ENCODE measurements around the gene NUDT16L1. TPM values are rescaled to one million over a fixed set of nuclear protein-coding genes. Genes with fewer than 3 reads are reported as not detected.

Gene NUDT16L1
- total RNA-seq, 6 donors from 2014 or later: 14.9 to 66.0 (median 34.1) TPM

- DNase-seq (peak in 1 of 2 donors; percentile 80), ATAC-seq (ENCODE audit: low FRiP score in 2 of 2) (no peak)
- H3K4me1 ChIP-seq: peaks cover 6 to 24% (median 22%) of the 10 kb centered on the region in 4 donors
- H3K4me3 ChIP-seq: no peak overlapping the region
- H3K9me3 ChIP-seq: no peaks in the 10 kb centered on the region
- TF ChIP-seq POLR2A (IDR thresholded peaks at IDR 0.05) (no peak), CTCF (IDR thresholded peaks at IDR 0.05) (no peak), POLR2AphosphoS5 (IDR thresholded peaks at IDR 0.05) (no peak), EP300 (IDR thresholded peaks at IDR 0.05) (no peak)
- H3K27me3 ChIP-seq: no peaks in the 10 kb centered on the region
- 94 to 97% methylated on average over 15 to 22 of the region's 23 CpGs for WGBS, 2 donors
- H3K27ac ChIP-seq: no peak overlapping the region
- H3K36me3 ChIP-seq: peaks cover 11 to 92% (median 71%) of the 10 kb centered on the region in 4 donors
These were observed 9.2 kb upstream of the NUDT16L1 start for GRCh38 chr16:4684058-4684715.

GRCh38 chr16:4684763-4685162, 8.6 kb upstream of the NUDT16L1 start:
- Histone ChIP-seq H3K4me1 (peaks cover 3 to 18% (median 16%) of the 10 kb centered on the region in 4 donors), H3K27ac (no peak overlapping the region), H3K9me3 (no peaks in the 10 kb centered on the region), H3K36me3 (peaks cover 11 to 91% (median 72%) of the 10 kb centered on the region in 4 donors), H3K27me3 (no peaks in the 10 kb centered on the region), H3K4me3 (no peak overlapping the region)
- TF ChIP-seq CTCF (IDR thresholded peaks at IDR 0.05): no peak
- TF ChIP-seq POLR2AphosphoS5 (IDR thresholded peaks at IDR 0.05): no peak
- no peak for TF ChIP-seq POLR2A (IDR thresholded peaks at IDR 0.05)
- TF ChIP-seq EP300 (IDR thresholded peaks at IDR 0.05): no peak
- DNase-seq (no peak), ATAC-seq (ENCODE audit: low FRiP score in 2 of 2) (no peak)
- 84 to 100% methylated on average over 1 to 13 of the region's 13 CpGs for WGBS, 2 donors

- TF ChIP-seq CTCF (IDR thresholded peaks at IDR 0.05): no peak
- no peak for TF ChIP-seq POLR2AphosphoS5 (IDR thresholded peaks at IDR 0.05)
- no peak for TF ChIP-seq POLR2A (IDR thresholded peaks at IDR 0.05)
- no peak for TF ChIP-seq EP300 (IDR thresholded peaks at IDR 0.05)
- peaks cover 3 to 18% (median 15%) of the 10 kb centered on the region in 4 donors for H3K4me1 ChIP-seq
- H3K36me3 ChIP-seq: peaks cover 11 to 95% (median 72%) of the 10 kb centered on the region in 4 donors
- ATAC-seq (ENCODE audit: low FRiP score in 2 of 2) (no peak), DNase-seq (no peak)
- no peak overlapping the region for H3K27ac ChIP-seq
- 93 to 100% methylated on average over 1 to 13 of the region's 13 CpGs for WGBS, 2 donors
- no peak overlapping the region for H3K4me3 ChIP-seq
- no peaks in the 10 kb centered on the region for H3K27me3 ChIP-seq
- H3K9me3 ChIP-seq: no peaks in the 10 kb centered on the region
These were observed 8.1 kb upstream of the NUDT16L1 start for GRCh38 chr16:4685292-4685691.

- Histone ChIP-seq H3K27me3 (no peaks in the 10 kb centered on the region), H3K4me1 (peaks cover 3 to 17% (median 12%) of the 10 kb centered on the region in 4 donors), H3K36me3 (peaks cover 11 to 92% (median 72%) of the 10 kb centered on the region in 4 donors), H3K4me3 (no peak overlapping the region), H3K27ac (no peak overlapping the region), H3K9me3 (no peaks in the 10 kb centered on the region)
- WGBS, 2 donors: 88 to 96% methylated on average over 24 to 37 of the region's 38 CpGs
- no peak for DNase-seq
- no peak for TF ChIP-seq EP300 (IDR thresholded peaks at IDR 0.05)
- TF ChIP-seq CTCF (IDR thresholded peaks at IDR 0.05): no peak
- no peak for TF ChIP-seq POLR2AphosphoS5 (IDR thresholded peaks at IDR 0.05)
- no peak for TF ChIP-seq POLR2A (IDR thresholded peaks at IDR 0.05)
- no peak for ATAC-seq (ENCODE audit: low FRiP score in 2 of 2)
These were observed 7.4 kb upstream of the NUDT16L1 start for GRCh38 chr16:4685776-4686496.
